ENCODE data around the gene THOC3. TPM values are rescaled to one million over a fixed set of nuclear protein-coding genes. Genes with fewer than 3 reads are reported as not detected.
"Not testable (repeated sequence)": the region's sequence is repeated elsewhere in the genome, so short reads cannot be mapped to it uniquely, and the experiment has no call there.

THOC3 gene
- total RNA-seq = 41.5 and 55.6 TPM in 2 replicates

DNA sequence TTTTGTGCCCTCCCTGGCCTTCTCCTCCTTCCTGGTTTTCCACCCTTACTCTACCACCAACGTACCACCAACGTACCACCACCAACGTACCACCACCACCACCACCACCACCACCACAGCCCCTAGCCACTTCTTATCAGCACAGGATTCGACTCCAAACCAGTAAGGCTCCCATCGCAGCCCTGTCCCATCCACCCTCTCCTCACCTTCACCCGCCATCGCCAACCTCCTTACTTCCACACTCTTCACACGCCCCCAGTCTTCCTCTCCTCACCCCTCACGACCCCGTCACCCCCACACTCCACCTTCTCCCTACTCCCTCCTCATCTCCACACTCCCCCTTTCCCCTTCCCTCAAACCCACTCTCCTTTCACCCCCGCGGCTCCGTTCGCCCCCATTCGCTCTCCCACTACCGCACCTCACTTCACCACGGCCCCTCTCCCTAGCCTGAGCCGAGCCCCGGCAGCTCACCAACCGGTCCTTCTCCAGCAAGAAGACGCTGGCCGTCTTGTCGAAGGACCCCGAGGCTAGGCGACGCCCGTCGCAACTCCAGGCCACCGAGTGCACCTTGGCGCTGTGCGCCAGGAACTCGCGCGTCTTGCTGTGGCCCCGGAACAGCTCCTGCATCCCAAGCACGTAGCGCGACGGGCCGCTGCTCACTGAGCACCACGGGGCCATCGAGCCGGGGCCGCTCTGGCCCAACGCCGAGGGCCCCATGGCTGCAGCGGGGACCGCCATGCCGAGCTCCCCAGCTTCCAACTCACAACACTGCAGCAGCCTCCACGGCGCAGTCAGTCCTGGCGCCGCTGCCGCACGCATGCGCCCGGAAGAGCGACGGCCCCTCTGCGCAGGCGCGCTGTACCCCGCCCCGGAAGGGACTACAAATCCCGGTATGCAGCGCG is at the start of gene THOC3:
TSS of gene THOC3 (minus strand) at position 845 of the 902 bp plus-strand sequence. CDS start at position 738, 107 bp downstream.
- DNase-seq = peak; percentile 87

DNA sequence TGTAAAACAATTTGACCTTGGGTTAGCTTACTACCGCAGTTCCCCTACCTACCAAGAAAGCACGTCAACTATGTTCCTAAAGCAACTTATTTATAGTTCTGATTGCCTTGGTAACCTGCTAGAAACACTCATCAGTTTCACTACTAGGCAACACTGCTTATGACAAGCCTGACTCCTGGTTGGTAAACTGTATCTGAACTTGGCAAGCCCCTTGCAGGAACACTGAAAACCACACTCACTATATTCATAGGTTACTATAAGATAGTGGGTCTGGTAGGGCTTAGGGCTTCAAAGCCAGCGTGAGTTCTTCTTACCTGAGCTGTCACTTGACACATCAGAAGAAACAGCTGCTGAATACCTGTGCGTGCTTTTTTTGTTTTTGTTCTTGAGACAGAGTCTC is 49.2 kb upstream of the THOC3 start:
- DNase-seq = not testable (repeated sequence)

DNA sequence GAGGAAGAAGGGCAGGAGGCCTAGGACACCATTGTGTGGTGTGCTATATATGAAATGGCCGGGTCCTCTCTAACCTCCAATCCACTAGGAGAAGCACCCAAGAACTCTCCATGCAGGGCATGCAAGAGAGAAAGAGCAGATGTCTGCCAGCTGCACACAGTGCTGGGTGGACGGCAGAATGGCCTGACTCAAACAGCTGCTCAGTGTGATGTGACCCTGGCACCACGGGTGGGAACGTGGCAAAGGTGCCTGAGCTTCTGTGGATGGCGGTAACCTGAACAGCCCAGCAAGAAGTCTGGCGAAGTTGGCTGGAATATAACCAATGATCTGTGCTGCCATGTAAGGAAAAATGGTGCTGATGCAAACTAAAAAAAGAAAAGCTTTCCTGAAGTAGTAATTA is 46.2 kb upstream of the THOC3 start:
- DNase-seq = not testable (repeated sequence)

DNA sequence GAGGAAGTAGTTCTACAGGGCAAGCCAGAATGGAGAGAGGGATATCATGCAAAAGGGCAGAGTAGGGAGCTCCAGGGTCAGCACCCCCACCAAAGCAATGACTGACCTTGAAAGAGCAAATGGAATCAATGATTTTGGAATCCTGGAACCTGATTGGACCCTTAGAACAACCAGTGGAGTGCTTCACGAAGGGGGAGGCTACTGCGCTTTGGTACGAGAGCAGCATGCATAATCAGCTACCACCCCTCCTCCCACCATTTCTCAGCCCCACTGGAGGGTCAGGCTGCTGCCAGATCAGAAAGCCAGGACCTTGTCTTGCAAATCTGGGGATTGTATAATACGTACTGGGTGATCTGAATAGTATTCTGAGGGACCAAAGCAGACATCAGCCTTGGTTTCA is 43.0 kb upstream of the THOC3 start:
- not testable (repeated sequence) for DNase-seq

DNA sequence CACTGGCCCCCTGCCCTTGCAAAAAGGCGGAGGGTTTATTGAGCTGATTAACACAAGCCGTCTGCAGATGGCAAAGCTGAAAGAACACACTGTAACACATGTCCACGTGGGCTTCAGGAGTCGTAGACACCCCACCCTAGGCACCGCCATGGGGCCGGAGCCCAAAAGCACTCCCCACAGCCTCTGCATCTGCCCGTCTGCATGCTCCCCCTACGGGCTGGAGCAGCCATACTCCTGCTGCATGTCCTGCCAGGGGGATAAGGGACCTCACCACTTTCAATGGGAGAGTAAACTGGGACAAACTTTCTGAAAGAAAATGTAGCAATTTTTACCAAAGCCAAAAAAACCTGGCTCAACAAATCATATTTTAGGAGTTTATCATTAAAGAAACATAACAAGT is 42.1 kb upstream of the THOC3 start:
- not testable (repeated sequence) for DNase-seq

DNA sequence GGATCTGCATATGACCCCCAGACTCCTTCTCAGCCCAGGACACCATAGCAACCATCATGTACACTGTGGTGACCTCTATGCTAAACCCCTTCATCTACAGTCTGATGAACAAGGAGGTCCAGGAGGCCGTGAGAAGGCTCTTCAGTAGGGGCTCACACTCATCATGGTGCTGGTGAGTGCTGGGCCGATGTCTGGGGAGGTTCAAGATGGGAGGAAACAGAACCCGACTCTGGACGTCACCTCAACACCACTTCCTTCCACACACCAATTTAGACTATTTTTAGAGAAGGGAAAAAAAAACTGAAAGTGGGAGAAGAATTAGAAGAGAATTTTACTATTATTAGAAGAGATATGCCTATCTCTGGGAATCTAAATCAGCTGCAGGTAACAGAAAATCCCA is 39.1 kb upstream of the THOC3 start:
- DNase-seq = not testable (repeated sequence)

- not testable (repeated sequence) for DNase-seq
These were observed 38.7 kb upstream of the THOC3 start for GRCh38 chr5:176006819-176007218.

DNA sequence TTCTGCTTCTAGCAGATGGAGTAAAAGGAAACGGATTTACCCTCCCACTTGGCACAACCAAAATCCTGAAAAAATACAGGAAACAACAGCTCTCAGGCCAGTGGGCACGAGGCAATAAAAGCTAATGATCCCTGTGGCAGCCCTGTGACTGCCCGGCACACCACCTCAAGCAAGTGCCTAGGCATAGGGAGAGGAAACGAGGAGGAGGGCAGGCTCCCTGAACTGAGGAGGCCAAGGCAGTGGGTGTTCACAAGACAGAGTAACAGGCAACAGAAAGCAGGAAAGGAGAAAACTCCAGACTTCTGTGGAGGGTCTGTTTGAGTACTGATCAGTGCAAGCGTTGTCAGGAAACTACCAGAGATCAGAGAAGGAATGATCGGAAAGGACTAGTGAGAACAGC is 29.9 kb upstream of the THOC3 start:
- not testable (repeated sequence) for DNase-seq

DNA sequence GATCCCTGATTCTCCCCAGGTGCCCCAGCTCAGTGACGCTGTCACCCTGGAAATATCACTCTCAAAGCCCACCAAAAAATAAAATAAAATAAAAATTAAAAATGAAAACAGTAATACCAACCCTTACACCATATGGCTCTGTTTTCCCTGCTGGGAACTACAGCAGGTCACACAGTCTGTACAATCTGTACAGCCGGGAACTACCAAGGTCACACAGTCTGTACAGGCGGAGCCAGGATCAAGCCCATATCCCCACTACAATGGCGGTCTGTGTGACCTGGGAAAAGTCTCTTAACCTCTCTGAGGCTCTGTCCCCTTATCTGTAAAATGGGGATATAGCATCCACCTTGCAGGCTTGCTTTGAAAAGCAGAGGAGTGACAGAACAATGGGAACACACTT is 29.4 kb upstream of the THOC3 start:
- DNase-seq = not testable (repeated sequence)

DNA sequence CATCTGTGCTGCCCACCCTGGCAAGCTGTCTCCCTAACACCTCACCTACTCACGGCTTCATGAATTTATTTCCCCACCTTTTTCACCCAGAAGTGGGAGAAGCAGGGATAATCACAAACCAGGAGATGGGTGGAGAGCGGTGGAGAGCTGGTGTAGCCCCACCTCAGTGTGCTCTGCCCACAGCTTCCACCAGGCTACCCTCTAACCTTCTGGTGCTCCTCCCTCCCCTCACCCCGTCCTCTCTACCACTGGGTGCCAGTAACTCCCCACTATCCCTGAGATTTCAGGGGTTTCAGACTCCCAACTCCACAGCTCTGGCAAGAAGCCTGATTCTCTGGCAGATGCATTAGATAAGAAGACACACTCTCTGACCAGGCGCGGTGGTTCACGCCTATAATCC is 28.7 kb upstream of the THOC3 start:
- not testable (repeated sequence) for DNase-seq

- not testable (repeated sequence) for DNase-seq
These were observed 27.4 kb upstream of the THOC3 start for GRCh38 chr5:175995506-175995905.

DNA sequence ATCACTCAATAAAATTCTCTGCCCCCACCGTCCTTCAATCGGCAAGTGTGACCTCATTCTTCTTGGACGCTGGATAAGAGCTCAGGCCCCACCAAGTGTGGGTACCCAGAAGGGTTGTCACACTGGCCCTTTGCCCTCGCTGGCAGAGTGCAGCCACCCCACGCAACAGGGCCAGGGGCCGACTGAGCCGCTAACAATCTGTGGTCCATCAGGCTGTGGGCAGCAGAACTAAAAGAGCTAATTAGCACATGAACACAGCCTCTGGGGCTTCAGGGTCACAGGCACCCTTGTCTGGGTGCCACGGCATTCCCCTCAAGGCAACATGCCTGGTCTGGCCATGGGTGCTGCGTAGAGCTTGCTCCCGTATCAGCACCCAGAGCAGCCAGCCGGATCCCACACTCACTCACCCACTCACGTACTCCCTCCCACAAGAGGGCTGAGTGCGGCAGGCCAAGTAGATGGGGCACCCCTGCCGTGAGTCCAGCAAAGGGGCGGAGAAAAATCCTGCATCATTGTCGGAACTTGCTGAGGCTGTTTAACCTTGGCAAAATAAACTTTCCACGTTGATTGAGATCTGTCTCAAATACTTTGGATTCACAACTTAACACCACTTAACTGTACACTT is 11.4 kb upstream of the THOC3 start:
- not testable (repeated sequence) for DNase-seq

DNA sequence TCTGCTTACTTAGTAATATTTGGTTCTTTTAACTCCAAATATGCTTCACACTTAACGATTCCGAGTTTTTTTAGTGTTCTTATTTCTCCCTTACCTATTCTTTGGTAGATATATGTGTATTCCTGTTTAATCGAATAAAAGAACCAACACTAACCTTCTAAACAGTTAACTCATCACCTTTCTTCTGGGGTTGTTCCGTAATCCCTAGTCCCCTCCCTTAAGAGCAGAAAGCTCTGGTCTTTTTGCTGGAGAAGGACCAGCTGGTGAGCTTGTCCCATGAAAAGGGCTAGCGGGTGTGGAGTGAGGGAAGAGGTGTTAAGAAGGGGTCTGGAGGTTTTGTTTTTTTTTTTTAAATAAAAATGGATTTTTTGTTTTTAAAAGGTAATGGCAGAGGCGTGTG is 266 bp upstream of the THOC3 start:
- not testable (repeated sequence) for DNase-seq

DNA sequence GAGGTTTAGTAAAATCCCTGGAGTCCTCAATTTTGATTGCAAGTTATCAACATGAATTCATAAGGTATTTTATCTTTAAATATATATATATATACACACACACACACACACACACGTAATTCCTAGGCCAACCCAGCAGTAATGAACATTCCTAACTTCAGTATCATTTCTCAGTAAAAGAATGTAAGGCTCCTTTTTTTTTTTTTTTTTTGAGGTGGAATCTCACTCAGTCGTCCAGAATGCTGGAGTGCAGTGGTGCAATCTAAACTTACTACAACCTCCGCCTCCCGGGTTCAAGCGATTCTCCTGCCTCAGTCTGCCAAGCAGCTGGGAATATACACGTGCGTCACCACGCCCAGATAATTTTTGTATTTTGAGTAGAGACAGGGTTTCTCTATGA is 5.8 kb downstream of the THOC3 start:
- DNase-seq = not testable (repeated sequence)

- DNase-seq = not testable (repeated sequence)
These were observed 7.9 kb downstream of the THOC3 start for GRCh38 chr5:175960228-175960627.

DNA sequence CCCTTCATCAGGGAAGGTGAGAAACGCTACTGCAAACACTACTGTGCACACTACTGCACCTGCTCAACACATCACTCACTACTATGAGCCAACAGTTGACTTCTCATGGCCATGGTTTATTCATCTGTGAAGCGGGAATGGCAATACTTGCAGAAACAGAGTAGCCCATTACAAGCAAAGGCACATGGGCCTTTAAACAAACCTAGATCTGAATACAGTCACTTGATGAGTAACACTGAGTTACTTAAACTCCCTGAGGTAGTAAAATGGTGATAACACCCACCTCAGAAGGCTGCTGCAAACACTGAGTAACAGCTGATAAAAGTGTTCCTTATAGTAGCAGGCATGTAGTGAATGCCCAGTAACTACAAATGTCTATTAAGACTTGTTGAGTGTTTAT is 9.6 kb downstream of the THOC3 start:
- DNase-seq = not testable (repeated sequence)

GRCh38 chr5:175954107-175954506 is 14.0 kb downstream of the THOC3 start:
- DNase-seq = not testable (repeated sequence)

GRCh38 chr5:175952810-175953209 is 15.3 kb downstream of the THOC3 start:
- not testable (repeated sequence) for DNase-seq

GRCh38 chr5:175951339-175951969 is 16.7 kb downstream of the THOC3 start:
- not testable (repeated sequence) for DNase-seq

GRCh38 chr5:175948329-175949108 is 19.6 kb downstream of the THOC3 start:
- not testable (repeated sequence) for DNase-seq

DNA sequence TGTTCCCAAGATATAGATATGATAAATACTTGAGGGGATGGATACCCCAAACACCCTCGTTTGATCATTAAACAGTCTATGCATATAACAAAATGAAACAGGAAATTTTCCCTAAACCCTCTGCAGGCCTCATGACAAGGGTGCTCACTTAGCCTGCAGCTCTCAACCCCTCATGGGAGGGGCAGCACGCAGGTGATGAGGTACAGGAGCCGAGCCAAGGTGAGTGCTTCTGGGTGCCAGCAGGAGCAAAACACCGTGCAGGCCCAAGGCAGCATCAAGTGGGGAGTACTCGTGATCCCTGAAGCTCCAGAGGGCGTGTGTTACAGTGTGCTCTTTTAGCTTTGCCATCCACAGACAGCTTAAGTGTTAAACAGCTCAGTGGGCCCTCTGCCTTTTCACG is 24.9 kb downstream of the THOC3 start:
- DNase-seq = not testable (repeated sequence)

DNA sequence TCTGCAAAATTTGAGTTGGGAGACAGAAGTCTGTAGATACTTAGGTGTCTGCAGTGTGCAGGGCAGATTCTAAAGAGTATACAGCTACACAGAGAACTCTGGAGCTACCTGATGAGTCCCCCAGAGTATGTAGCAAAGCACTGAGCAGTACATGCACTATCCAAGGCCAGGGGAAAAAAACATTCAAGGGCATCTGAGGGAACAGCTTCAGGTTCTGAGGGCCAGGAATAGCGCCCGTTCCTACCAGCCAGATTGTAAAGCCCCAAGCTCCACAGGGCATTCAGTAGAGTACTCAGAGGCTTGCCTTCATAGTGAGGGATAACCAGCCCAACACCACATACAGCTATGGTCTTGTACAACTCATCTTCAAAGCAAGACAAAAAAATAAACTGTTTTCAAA is 27.5 kb downstream of the THOC3 start:
- not testable (repeated sequence) for DNase-seq
